Pancreas (tissue), 10 donors: ENCODE results near the gene LBX1. TPM values are rescaled to one million over a fixed set of nuclear protein-coding genes. Genes with fewer than 3 reads are reported as not detected.

Source experiments
- ATAC-seq, 4 donors: fragments of 200-7000 bp; cut with Tn5 transposase; one replicate each; pipeline versions ENCODE4 v1.8.0 to v1.9.1; 2020; ENCODE audit warnings: mild to moderate bottlenecking in 4 of 4, moderate library complexity in 4 of 4
- DNase-seq, 6 donors: peaks; one replicate each; pipeline ENCODE4 v3.0.0-alpha.2; 2020
- FAIRE-seq: peaks from 2 replicates; lab custom pipeline; 2012; peaks lifted over from hg19 to GRCh38; lab: Jason Lieb, UNC
- H3K27ac ChIP-seq, 4 donors: fragments of 200-600 bp; sonication (generic); 1 replicate in 3 of 4; 2 replicates in 1 of 4; pipeline versions ENCODE4 v1.5.0 to v1.8.0; 2020
- H3K27me3 ChIP-seq, 4 donors: fragments of 200-600 bp; one replicate each; pipeline ENCODE4 v1.8.0; 2021
- H3K36me3 ChIP-seq, 3 donors: fragments of 200-600 bp; sonication (generic) in 1 of 3; one replicate each; pipeline versions ENCODE4 v1.5.0 to v1.8.0; 2020 to 2021
- H3K4me1 ChIP-seq, 3 donors: fragments of 200-600 bp; one replicate each; pipeline ENCODE4 v1.8.0; 2021
- H3K4me3 ChIP-seq, 4 donors: fragments of 200-600 bp; sonication (generic) in 2 of 4; one replicate each; pipeline versions ENCODE4 v1.5.0 to v1.8.0; 2020 to 2021
- H3K9me3 ChIP-seq, 4 donors: fragments of 200-600 bp; one replicate each; pipeline ENCODE4 v1.8.0; 2021
- WGBS, 2 donors: extraction: QIAGEN DNeasy Blood & Tissue Kit; methylation state at CpG; one replicate each; pipeline ENCODE4 v1.1.7; 2013; 5-methylcytosine and 5-hydroxymethylcytosine counted together
- intact Hi-C, 3 donors: fragments of 100-400 bp; cut with DNase I; formaldehyde crosslinking; loops; one replicate each; pipeline versions ENCODE4 v1.11.1 to v1.14.2; 2022
- polyA plus RNA-seq, 2 donors: library from polyadenylated mRNA; stranded (reverse); fragments of 200-250 nt; gene quantifications; one replicate each; pipeline ENCODE4 v1.2.3, GENCODE V29; 2013
- total RNA-seq, 6 donors: library from RNA; stranded (reverse); fragmentation: NEBNext Ultra II Directional in 4 of 6; extraction: Animal tissue kit (Norgen Biotek cat#: 25700) in 4 of 6; gene quantifications; one replicate each; pipeline versions ENCODE4 v1.2.1 to v1.2.4, GENCODE V29; 2021 to 2023
- TF ChIP-seq, protein P1 (sequence below), 4 donors: fragments of 200-600 bp; sonication (generic) in 3 of 4; IDR thresholded peaks; one replicate each; pipeline versions ENCODE4 v1.5.0 to v1.8.0; 2021; ENCODE audit warnings: antibody characterized with exemption in 4 of 4
- donor health status: healthy with polysubstance abuse.
- donor health status: DM: no; HTN: no; CAD: no; lungs with moderate emphysema.
- donor health status: DM: no; HTN: no; CAD: no.
- donor health status: control.
- donor health status: control.
- donor health status: Bipolar disorder and iron deficiency.
- donor health status: DM: yes; HTN: yes; CAD: no.
- donor health status: DM: no; HTN: no; CAD: no.
- donor health status: DM: no; HTN: no; CAD: no.
- donor health status: DM: yes; HTN: yes; CAD: no.

Gene LBX1
- total and polyA plus RNA-seq, 8 donors = not detected

DNA sequence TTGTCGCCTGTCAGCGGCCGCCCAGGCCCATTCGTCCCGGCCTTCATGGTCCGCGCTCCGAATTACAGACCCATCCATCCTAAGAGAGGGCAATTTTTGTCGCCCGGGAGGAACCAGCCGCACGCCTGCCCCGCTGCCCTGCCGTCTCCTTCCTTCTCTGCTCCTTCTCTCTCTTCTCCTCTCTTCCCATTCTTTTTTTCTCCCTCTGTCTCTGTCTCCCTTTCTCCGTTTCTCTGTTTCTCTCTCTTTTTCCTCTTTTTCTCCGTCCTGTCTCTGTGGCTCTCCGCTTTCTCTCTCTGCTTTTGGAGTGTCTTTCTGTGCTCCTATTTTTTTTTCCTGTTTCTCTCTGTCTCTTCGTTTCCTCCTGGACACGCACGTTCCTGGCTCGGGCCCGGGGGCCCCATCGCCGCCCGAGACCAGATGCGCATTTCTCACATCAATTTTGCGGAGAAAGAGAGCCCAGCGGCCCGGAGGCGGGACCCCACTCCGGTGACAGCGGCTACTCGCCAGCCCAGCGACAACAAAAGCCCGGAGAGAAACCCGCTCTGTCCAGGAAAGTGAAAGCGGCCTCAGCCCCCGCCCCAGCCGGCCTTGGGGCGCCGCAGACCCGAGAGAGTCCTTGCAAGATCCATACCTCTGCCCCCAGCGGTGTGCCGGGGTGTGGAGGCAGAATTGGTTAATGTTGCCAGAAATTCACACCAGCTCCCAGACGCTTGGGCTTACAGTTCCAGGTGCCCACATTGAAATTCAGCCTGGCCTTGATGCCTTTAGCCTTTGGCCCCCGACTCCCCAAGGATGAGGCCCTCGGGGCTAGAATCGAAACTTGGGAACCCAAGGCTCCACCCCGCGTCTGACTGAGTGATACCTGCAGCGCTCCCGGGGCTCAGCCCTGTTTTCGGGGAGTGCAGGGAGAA lies 4.1 kb downstream of the LBX1 start:
- Histone ChIP-seq H3K4me1 (peaks cover 4 to 29% (median 18%) of the 10 kb centered on the region in 3 donors), H3K36me3 (no peaks in the 10 kb centered on the region), H3K27me3 (peaks cover 0 to 71% (median 24%) of the 10 kb centered on the region in 4 donors), H3K27ac (no peak overlapping the region), H3K9me3 (no peaks in the 10 kb centered on the region), H3K4me3 (peak overlapping the region in 2 of 4 donors; percentile 21 to 39)
- TF ChIP-seq, protein P1, sequence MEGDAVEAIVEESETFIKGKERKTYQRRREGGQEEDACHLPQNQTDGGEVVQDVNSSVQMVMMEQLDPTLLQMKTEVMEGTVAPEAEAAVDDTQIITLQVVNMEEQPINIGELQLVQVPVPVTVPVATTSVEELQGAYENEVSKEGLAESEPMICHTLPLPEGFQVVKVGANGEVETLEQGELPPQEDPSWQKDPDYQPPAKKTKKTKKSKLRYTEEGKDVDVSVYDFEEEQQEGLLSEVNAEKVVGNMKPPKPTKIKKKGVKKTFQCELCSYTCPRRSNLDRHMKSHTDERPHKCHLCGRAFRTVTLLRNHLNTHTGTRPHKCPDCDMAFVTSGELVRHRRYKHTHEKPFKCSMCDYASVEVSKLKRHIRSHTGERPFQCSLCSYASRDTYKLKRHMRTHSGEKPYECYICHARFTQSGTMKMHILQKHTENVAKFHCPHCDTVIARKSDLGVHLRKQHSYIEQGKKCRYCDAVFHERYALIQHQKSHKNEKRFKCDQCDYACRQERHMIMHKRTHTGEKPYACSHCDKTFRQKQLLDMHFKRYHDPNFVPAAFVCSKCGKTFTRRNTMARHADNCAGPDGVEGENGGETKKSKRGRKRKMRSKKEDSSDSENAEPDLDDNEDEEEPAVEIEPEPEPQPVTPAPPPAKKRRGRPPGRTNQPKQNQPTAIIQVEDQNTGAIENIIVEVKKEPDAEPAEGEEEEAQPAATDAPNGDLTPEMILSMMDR (IDR thresholded peaks at IDR 0.05) = no peak
- intact Hi-C loops = no loop called here
- 4 to 5% methylated on average over 53 of the region's 53 CpGs for WGBS, 2 donors
- ATAC-seq (peak in 2 of 4 donors; percentile 15 to 46), FAIRE-seq (no peak), DNase-seq (peak in 1 of 6 donors; percentile 18)

DNA sequence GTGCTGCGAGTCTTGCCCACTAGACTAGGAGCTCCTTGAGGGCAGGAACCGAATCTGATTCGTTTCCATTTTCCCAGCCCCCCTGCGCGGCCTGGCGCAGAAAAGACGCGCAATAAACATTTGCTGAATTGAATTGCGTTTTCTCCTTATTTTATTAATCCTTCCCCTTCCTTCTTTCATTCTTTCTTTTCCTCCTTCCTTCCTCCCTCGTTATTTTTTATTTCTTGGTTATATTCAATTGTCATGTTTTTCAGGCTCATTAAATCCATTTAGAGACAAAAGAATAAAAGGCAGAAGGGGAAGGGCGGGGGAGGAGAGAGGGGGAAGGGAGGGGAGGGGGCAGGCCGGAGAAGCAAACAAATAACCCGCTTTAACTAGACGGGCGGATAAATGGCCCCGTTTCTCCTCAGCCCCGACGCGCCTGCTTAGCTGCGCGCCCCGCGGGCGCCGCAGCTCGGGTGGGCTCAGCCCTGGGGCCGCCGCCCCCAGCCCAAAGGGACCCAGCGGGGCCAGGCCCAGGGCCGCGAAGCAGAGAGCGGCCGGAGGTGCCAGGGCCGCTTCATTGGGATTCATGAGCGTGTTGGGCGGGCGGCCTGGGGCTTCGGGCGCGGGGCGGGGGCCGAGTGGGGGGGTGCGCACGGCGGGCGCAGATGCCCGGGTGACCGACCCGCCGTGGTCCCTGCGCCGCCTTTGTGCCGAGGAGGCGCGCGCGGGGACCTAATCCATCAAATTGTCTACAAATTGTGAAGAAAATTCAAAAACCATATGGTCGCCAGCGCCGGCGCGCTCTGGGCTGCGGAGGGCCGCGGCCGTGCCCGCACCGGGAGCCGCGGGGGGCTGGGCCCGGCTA lies 5.0 kb downstream of the LBX1 start:
- H3K4me1 ChIP-seq = peaks cover 4 to 20% (median 18%) of the 10 kb centered on the region in 3 donors
- no peaks in the 10 kb centered on the region for H3K9me3 ChIP-seq
- ATAC-seq (no peak), DNase-seq (no peak), FAIRE-seq (no peak)
- intact Hi-C loops = no loop called here
- no peaks in the 10 kb centered on the region for H3K36me3 ChIP-seq
- WGBS, 2 donors = 6 to 7% methylated on average over 61 to 71 of the region's 71 CpGs
- H3K27me3 ChIP-seq = peaks cover 0 to 62% (median 23%) of the 10 kb centered on the region in 4 donors
- peak overlapping the region in 1 of 4 donors; percentile 39 for H3K4me3 ChIP-seq
- no peak overlapping the region for H3K27ac ChIP-seq
- TF ChIP-seq, protein P1 (IDR thresholded peaks at IDR 0.05) = no peak

DNA sequence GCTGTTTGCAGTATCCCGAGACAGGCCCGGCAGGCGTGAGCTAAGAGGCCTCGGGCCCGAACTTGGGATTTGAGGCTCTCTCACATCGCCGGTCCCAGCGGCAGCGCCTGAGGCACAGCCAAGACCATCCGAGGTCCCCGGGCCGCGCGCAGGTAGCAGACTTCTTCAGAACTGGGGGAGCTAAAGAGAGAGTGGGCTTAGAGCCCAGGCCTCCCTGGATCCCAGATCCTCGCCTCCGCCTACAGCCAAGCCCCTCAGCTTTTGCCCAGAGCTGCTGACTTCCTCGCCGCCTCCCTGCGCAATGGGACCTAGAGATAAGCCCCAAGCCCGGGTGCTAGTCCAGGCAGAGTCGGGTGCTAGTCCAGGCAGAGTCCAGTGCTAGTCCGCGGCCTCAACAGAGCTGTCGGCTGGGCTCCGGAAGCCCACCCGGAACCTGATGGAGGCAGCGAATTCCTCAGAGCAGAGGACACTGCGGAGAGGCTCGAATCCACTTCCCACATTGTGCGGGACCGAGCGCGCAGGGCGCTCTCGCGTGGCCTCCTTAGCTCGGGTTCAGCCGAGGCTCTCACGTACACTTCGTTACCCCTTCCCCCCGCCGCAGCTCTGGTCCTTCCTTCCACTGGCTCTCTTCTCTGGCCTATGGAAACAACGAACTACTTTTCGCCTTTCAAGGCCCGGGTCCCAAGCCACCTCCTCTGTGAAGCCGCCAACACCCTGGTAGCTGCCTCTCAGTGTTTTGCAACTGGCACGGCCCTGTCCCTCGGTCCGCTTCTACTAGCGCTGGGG lies 5.8 kb downstream of the LBX1 start:
- ATAC-seq = no peak
- peaks cover 0 to 57% (median 23%) of the 10 kb centered on the region in 4 donors for H3K27me3 ChIP-seq
- intact Hi-C loops = no loop called here
- peaks cover 2 to 17% (median 13%) of the 10 kb centered on the region in 3 donors for H3K4me1 ChIP-seq
- TF ChIP-seq, protein P1 (IDR thresholded peaks at IDR 0.05) = no peak
- H3K9me3 ChIP-seq = no peaks in the 10 kb centered on the region
- no peak for FAIRE-seq
- no peaks in the 10 kb centered on the region for H3K36me3 ChIP-seq
- no peak overlapping the region for H3K27ac ChIP-seq
- 15% methylated on average over 50 of the region's 50 CpGs for WGBS, 2 donors
- no peak for DNase-seq
- peak overlapping the region in 3 of 4 donors; percentile 8 to 41 (median 32) for H3K4me3 ChIP-seq

DNA sequence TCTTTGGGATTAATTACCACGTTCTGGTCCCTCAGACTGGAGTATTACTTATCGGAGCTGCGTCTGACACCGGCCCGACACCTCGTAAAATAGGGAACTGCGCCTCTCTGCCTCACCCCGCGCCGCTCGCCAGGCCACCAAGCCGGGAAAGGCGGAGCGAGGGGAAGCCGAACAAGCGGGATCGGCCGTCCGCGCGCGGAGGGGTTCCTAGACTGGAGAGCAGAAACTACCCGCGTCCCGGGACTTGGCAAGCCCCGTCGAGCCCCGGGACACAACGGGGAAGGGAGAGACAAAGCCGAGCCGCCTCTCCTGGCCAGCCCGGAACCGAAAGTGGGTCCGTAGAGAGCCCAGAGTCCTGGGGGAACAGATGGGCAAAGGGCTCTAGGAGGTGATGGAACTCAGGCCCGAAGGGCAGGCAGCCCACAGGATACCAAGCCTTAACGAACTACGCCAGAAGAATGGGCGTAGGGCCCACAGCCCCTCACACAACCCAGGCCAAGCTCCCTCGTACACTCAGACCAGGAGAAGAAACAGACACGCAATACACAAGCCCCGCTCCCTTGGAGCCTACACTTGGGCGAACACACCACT lies 6.5 kb downstream of the LBX1 start:
- TF ChIP-seq, protein P1 (IDR thresholded peaks at IDR 0.05) = no peak
- 3% methylated on average over 42 of the region's 42 CpGs for WGBS, 2 donors
- Histone ChIP-seq H3K27me3 (peaks cover 0 to 60% (median 24%) of the 10 kb centered on the region in 4 donors), H3K4me1 (peaks cover 0 to 15% (median 8%) of the 10 kb centered on the region in 3 donors), H3K9me3 (no peaks in the 10 kb centered on the region), H3K27ac (no peak overlapping the region), H3K36me3 (no peaks in the 10 kb centered on the region), H3K4me3 (peak overlapping the region in 3 of 4 donors; percentile 8 to 41 (median 32))
- FAIRE-seq (no peak), ATAC-seq (peak in 3 of 4 donors; percentile 24 to 37 (median 36)), DNase-seq (no peak)
- intact Hi-C loops = no loop called here
